Mucosa of rectum (tissue), 2 donors: ENCODE data around the gene COPS2.

ENCODE experiments used
- H3K27ac ChIP-seq, 2 donors: one replicate each; pipeline ENCODE4 v1.7.0; 2013; ENCODE audit warnings: inconsistent platforms in 2 of 2, low read depth in 2 of 2, low read length in 2 of 2
- H3K27me3 ChIP-seq, 2 donors: one replicate each; pipeline ENCODE4 v1.7.0; 2013; ENCODE audit warnings: low read length in 2 of 2; ENCODE audit not compliant: control insufficient read depth in 2 of 2, insufficient read depth in 2 of 2
- H3K36me3 ChIP-seq, 2 donors: one replicate each; pipeline ENCODE4 v1.7.0; 2013; ENCODE audit warnings: low read length in 2 of 2; ENCODE audit not compliant: control insufficient read depth in 2 of 2, insufficient read depth in 2 of 2
- H3K4me1 ChIP-seq, 2 donors: one replicate each; pipeline ENCODE4 v1.7.0; 2013; ENCODE audit warnings: low read length in 2 of 2, mild to moderate bottlenecking in 1 of 2; ENCODE audit not compliant: control insufficient read depth in 2 of 2, insufficient read depth in 2 of 2
- H3K4me3 ChIP-seq, 2 donors: one replicate each; pipeline ENCODE4 v1.7.0; 2013; ENCODE audit warnings: low read length in 2 of 2
- H3K9ac ChIP-seq, 2 donors: one replicate each; pipeline ENCODE4 v1.7.0; 2013; ENCODE audit warnings: low read length in 2 of 2, low read depth in 1 of 2, mild to moderate bottlenecking in 1 of 2
- H3K9me3 ChIP-seq, 2 donors: one replicate each; pipeline ENCODE4 v1.7.0; 2013; ENCODE audit warnings: low read length in 2 of 2; ENCODE audit not compliant: control insufficient read depth in 2 of 2
- donor health status: healthy.
- donor health status: Normal muscosa, but diverticular disease.

Gene COPS2

GRCh38 chr15:49163678-49164077 lies 8.3 kb upstream of the COPS2 start:
- no peak overlapping the region for H3K27ac ChIP-seq
- H3K36me3 ChIP-seq = no peaks in the 10 kb centered on the region
- no peaks in the 10 kb centered on the region for H3K27me3 ChIP-seq
- no peaks in the 10 kb centered on the region for H3K9me3 ChIP-seq
- H3K4me1 ChIP-seq = no peaks in the 10 kb centered on the region
- no peak overlapping the region for H3K9ac ChIP-seq
- H3K4me3 ChIP-seq = no peak overlapping the region

GRCh38 chr15:49155834-49156627 lies 632 bp upstream of the COPS2 start:
- Histone ChIP-seq H3K36me3 (no peaks in the 10 kb centered on the region), H3K9ac (peak overlapping the region; percentile 69 to 79), H3K27me3 (no peaks in the 10 kb centered on the region), H3K27ac (peak overlapping the region; percentile 61 to 66), H3K4me3 (peak overlapping the region; percentile 86 to 93), H3K4me1 (peaks cover 11 to 12% of the 10 kb centered on the region in 2 donors), H3K9me3 (no peaks in the 10 kb centered on the region)

- Histone ChIP-seq H3K27me3 (no peaks in the 10 kb centered on the region), H3K4me1 (peaks cover 11 to 12% of the 10 kb centered on the region in 2 donors), H3K36me3 (no peaks in the 10 kb centered on the region), H3K9me3 (no peaks in the 10 kb centered on the region), H3K9ac (peak overlapping the region; percentile 92 to 93), H3K4me3 (peak overlapping the region; percentile 86 to 93), H3K27ac (peak overlapping the region; percentile 77 to 78)
Measured at GRCh38 chr15:49154799-49155109, 645 bp downstream of the COPS2 start.

GRCh38 chr15:49154359-49154758 lies 1.0 kb downstream of the COPS2 start:
- H3K4me3 ChIP-seq = peak overlapping the region; percentile 86 to 93
- peak overlapping the region; percentile 92 to 93 for H3K9ac ChIP-seq
- peak overlapping the region in 1 of 2 donors; percentile 77 for H3K27ac ChIP-seq
- no peaks in the 10 kb centered on the region for H3K27me3 ChIP-seq
- peaks cover 11 to 12% of the 10 kb centered on the region in 2 donors for H3K4me1 ChIP-seq
- H3K9me3 ChIP-seq = no peaks in the 10 kb centered on the region
- no peaks in the 10 kb centered on the region for H3K36me3 ChIP-seq

GRCh38 chr15:49152552-49153312 lies 2.7 kb downstream of the COPS2 start:
- Histone ChIP-seq H3K4me3 (no peak overlapping the region), H3K36me3 (no peaks in the 10 kb centered on the region), H3K27ac (no peak overlapping the region), H3K9me3 (no peaks in the 10 kb centered on the region), H3K9ac (no peak overlapping the region), H3K4me1 (peaks cover 11 to 12% of the 10 kb centered on the region in 2 donors), H3K27me3 (no peaks in the 10 kb centered on the region)

- Histone ChIP-seq H3K4me1 (peaks cover 9% of the 10 kb centered on the region in 2 donors), H3K36me3 (no peaks in the 10 kb centered on the region), H3K4me3 (no peak overlapping the region), H3K9ac (no peak overlapping the region), H3K9me3 (no peaks in the 10 kb centered on the region), H3K27ac (no peak overlapping the region), H3K27me3 (no peaks in the 10 kb centered on the region)
Measured at GRCh38 chr15:49151831-49152230, 3.6 kb downstream of the COPS2 start.

- Histone ChIP-seq H3K36me3 (no peaks in the 10 kb centered on the region), H3K9ac (no peak overlapping the region), H3K4me1 (peaks cover 2 to 7% of the 10 kb centered on the region in 2 donors), H3K27ac (no peak overlapping the region), H3K4me3 (no peak overlapping the region), H3K9me3 (no peaks in the 10 kb centered on the region), H3K27me3 (no peaks in the 10 kb centered on the region)
Measured at GRCh38 chr15:49148727-49149126, 6.7 kb downstream of the COPS2 start.

GRCh38 chr15:49148298-49148697 lies 7.1 kb downstream of the COPS2 start:
- H3K9ac ChIP-seq = no peak overlapping the region
- H3K9me3 ChIP-seq = no peaks in the 10 kb centered on the region
- no peak overlapping the region for H3K4me3 ChIP-seq
- no peaks in the 10 kb centered on the region for H3K27me3 ChIP-seq
- H3K36me3 ChIP-seq = peaks cover 1 to 2% of the 10 kb centered on the region in 2 donors
- H3K4me1 ChIP-seq = peaks cover 0 to 4% of the 10 kb centered on the region in 2 donors
- no peak overlapping the region for H3K27ac ChIP-seq

- H3K36me3 ChIP-seq = peaks cover 19 to 21% of the 10 kb centered on the region in 2 donors
- no peaks in the 10 kb centered on the region for H3K4me1 ChIP-seq
- H3K27ac ChIP-seq = no peak overlapping the region
- no peaks in the 10 kb centered on the region for H3K9me3 ChIP-seq
- no peaks in the 10 kb centered on the region for H3K27me3 ChIP-seq
- no peak overlapping the region for H3K9ac ChIP-seq
- no peak overlapping the region for H3K4me3 ChIP-seq
Measured at GRCh38 chr15:49145651-49146609, 9.5 kb downstream of the COPS2 start.
